ENCODE measurements around the gene HMOX1. TPM values are rescaled to one million over a fixed set of nuclear protein-coding genes. Genes with fewer than 3 reads are reported as not detected.

HMOX1 gene
- total RNA-seq, 4 donors from 2014 or later, result 1.00 to 172 (median 42.7) TPM

DNA sequence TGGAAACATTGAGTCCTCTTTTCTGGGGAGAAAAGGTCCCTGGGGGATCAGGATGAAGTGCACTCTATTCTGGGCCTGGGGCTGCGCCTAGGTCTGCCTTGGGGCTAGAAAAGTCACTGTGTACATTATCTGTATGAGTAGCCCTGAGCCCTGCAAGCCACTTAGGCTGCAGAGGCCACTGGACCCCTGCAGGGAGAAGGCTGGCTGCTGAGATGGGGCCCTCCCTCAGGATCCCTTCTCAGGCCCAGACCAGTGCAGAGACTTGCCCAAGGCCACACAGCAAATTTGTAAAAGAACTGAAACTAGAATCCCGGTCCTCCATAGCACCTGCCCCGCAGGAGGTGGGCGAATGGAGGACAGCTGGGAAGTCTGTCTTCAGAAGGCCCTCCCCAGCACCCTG lies 26.8 kb upstream of the HMOX1 start:
- in situ Hi-C loops (cut with MboI; ENCODE audit: low pct_ligation_motif_present in 1 of 4, low pct_unique_long_range_greater_than_20kb in 1 of 4, low sequenced_read_pairs in 3 of 4), result loop anchor here in 2 of 4 donors (5.0 to 10.0 kb wide), 4 partner anchors 51 to 771 kb away; partner anchors contain the start of gene MCM5 (in 1 of the 2)
- TF ChIP-seq EP300 (IDR thresholded peaks at IDR 0.05; ENCODE audit: low read depth), result no peak
- TF ChIP-seq, protein P1, sequence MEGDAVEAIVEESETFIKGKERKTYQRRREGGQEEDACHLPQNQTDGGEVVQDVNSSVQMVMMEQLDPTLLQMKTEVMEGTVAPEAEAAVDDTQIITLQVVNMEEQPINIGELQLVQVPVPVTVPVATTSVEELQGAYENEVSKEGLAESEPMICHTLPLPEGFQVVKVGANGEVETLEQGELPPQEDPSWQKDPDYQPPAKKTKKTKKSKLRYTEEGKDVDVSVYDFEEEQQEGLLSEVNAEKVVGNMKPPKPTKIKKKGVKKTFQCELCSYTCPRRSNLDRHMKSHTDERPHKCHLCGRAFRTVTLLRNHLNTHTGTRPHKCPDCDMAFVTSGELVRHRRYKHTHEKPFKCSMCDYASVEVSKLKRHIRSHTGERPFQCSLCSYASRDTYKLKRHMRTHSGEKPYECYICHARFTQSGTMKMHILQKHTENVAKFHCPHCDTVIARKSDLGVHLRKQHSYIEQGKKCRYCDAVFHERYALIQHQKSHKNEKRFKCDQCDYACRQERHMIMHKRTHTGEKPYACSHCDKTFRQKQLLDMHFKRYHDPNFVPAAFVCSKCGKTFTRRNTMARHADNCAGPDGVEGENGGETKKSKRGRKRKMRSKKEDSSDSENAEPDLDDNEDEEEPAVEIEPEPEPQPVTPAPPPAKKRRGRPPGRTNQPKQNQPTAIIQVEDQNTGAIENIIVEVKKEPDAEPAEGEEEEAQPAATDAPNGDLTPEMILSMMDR (IDR thresholded peaks at IDR 0.05), result no peak
- TF ChIP-seq POLR2A (IDR thresholded peaks at IDR 0.05), result no peak
- no peak for TF ChIP-seq POLR2AphosphoS5 (IDR thresholded peaks at IDR 0.05)
- peaks cover 8 to 25% (median 19%) of the 10 kb centered on the region in 4 donors for H3K4me1 ChIP-seq

DNA sequence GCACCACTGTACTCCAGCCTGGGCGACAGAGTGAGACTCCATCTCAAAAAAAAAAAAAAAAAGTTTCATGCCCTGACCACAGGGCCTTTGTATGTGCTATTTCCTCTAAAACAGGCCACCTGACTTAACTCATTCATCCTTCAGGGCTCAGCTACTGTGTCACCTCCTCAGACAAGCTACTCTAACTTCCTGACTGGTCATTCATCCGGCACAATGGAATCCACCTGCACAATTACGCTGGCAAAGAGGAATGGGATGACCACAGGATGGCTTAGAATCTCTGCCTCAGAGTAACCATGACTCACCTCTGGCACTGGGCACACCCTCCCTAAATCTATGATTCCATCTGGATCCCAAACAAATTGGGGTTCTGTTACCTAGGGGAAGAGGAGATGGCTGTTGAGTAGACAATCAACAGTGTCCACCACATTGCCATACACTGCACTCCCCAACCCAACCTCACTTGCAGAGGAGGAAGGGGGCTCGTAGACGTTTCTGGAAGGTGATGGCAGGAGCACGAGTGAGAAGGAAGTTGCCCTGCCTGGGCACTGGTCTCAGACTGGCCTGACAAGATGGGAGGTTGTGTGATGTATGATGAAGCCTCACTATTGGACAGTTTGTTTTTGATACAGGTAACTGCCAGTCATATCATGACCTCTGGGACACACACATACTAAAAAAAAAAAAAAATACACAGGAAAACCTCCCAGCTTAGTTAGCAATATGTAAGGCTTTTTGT lies 22.8 kb upstream of the HMOX1 start:
- no peak for TF ChIP-seq POLR2A (IDR thresholded peaks at IDR 0.05)
- no peak for TF ChIP-seq POLR2AphosphoS5 (IDR thresholded peaks at IDR 0.05)
- no peak for TF ChIP-seq EP300 (IDR thresholded peaks at IDR 0.05; ENCODE audit: low read depth)
- TF ChIP-seq, protein P1 (IDR thresholded peaks at IDR 0.05), result no peak
- intact Hi-C loops (cut with DNase I; ENCODE audit: low total_unique reads) (no loop called here), in situ Hi-C loops (cut with MboI; ENCODE audit: low pct_ligation_motif_present in 1 of 4, low pct_unique_long_range_greater_than_20kb in 1 of 4, low sequenced_read_pairs in 3 of 4) (loop anchor here in 1 of 4 donors (10.0 kb wide), 3 partner anchors 47 to 767 kb away; partner anchors contain the start of gene MCM5)
- Histone ChIP-seq H3K4me1 (peaks cover 0 to under 1% (median 0%) of the 10 kb centered on the region in 4 donors), H3K9me3 (no peaks in the 10 kb centered on the region), H3K27me3 (peaks cover 9% of the 10 kb centered on the region), H3K36me3 (no peaks in the 10 kb centered on the region), H3K4me3 (no peak overlapping the region), H3K27ac (no peak overlapping the region)
- DNase-seq, result no peak
- 60 to 73% methylated on average over 1 to 6 of the region's 6 CpGs for WGBS, 2 donors (ENCODE audit: low coverage in 1 of 2)

More for the DNA sequence above, 26.8 kb upstream of the HMOX1 start:
- Histone ChIP-seq H3K27me3 (no peaks in the 10 kb centered on the region), H3K4me3 (no peak overlapping the region), H3K9me3 (no peaks in the 10 kb centered on the region), H3K27ac (no peak overlapping the region), H3K36me3 (no peaks in the 10 kb centered on the region)
- intact Hi-C loops (cut with DNase I; ENCODE audit: low total_unique reads), result no loop called here
- DNase-seq, result no peak
- WGBS, 2 donors (ENCODE audit: low coverage in 1 of 2), result 100% methylated on average over 3 of the region's 4 CpGs; no CpG with 5 or more reads in 1 of the 2 donors

DNA sequence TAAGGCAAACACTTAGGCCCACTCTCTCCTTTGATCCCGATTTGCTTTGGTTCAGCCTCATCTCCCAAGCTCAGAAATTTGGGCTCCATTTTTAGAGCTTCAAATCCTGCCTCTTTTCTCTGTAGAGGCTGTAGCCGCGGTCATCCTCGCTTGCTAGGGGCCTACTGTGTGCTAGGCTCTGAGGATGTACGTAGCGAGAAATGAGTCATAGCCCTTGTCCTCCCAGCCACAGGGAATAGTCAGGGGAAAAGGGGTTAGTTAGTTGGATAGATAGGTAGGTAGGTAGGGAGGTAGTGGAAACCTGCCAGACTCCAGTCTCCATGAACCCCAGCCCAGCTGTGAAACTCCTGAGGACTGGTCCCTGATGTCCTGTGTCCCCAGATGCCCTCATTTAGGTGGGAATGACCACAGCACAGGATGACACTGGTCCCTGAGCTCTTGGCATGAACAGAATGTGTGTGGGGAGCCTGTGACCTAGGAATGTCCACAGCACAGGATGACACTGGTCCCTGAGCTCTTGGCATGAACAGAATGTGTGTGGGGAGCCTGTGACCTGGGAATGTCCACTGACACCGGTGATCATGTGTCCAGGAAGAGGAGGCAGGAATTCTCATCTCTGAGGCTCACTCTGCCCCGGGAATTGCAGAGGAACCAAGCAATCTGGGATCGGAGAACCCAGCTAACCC lies 21.4 kb upstream of the HMOX1 start:
- Histone ChIP-seq H3K4me1 (no peaks in the 10 kb centered on the region), H3K4me3 (no peak overlapping the region), H3K27me3 (peaks cover 9% of the 10 kb centered on the region), H3K27ac (no peak overlapping the region), H3K36me3 (no peaks in the 10 kb centered on the region), H3K9me3 (no peaks in the 10 kb centered on the region)
- intact Hi-C loops (cut with DNase I; ENCODE audit: low total_unique reads) (loop anchor here (10.0 kb wide), 1 partner anchor 985 kb away; no protein-coding TSS in a partner anchor), in situ Hi-C loops (cut with MboI; ENCODE audit: low pct_ligation_motif_present in 1 of 4, low pct_unique_long_range_greater_than_20kb in 1 of 4, low sequenced_read_pairs in 3 of 4) (loop anchor here in 1 of 4 donors (10.0 kb wide), 3 partner anchors 45 to 765 kb away; partner anchors contain the start of gene MCM5)
- 82 to 100% methylated on average over 4 to 9 of the region's 9 CpGs for whole genome bisulfite sequencing, 2 donors (ENCODE audit: low coverage in 1 of 2)
- no peak for DNase-seq
- TF ChIP-seq EP300 (IDR thresholded peaks at IDR 0.05; ENCODE audit: low read depth) (no peak), POLR2A (IDR thresholded peaks at IDR 0.05) (no peak), POLR2AphosphoS5 (IDR thresholded peaks at IDR 0.05) (no peak)
- TF ChIP-seq, protein P1 (IDR thresholded peaks at IDR 0.05), result no peak

DNA sequence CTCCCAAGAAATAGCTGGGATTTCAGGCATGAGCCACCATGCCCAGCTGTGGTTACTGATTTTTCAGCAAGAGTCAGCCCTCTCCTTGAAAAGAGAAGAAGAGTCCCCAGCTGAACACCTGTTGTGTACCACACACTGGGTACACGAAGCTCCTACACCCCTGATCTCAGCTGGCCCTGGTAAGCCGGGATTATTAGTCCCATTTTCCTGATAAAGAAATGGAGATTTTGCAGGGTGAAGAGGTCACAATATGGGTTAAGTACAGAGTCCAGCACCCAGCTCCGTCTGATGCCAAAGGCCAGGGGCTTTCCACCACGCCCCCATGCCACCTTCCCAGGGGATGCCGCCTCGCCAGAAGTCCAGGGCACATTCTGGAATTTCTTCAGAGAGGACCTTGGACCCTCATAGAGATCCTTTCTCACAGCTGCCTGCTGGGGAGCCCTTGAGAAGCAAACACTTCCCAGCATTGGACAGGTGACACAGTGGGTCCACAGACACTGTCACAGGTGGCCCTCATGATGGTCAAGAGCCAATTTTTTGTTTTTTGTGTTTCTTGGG lies 19.8 kb upstream of the HMOX1 start:
- Histone ChIP-seq H3K36me3 (no peaks in the 10 kb centered on the region), H3K4me3 (no peak overlapping the region), H3K27me3 (peaks cover 9% of the 10 kb centered on the region), H3K9me3 (no peaks in the 10 kb centered on the region), H3K27ac (no peak overlapping the region), H3K4me1 (no peaks in the 10 kb centered on the region)
- no peak for DNase-seq
- in situ Hi-C loops (cut with MboI; ENCODE audit: low pct_ligation_motif_present in 1 of 4, low pct_unique_long_range_greater_than_20kb in 1 of 4, low sequenced_read_pairs in 3 of 4) (no loop called here), intact Hi-C loops (cut with DNase I; ENCODE audit: low total_unique reads) (loop anchor here (10.0 kb wide), 1 partner anchor 986 kb away; no protein-coding TSS in a partner anchor)
- WGBS, 2 donors (ENCODE audit: low coverage in 1 of 2), result 45 to 50% methylated on average over 2 to 6 of the region's 6 CpGs
- TF ChIP-seq EP300 (IDR thresholded peaks at IDR 0.05; ENCODE audit: low read depth) (no peak), POLR2AphosphoS5 (IDR thresholded peaks at IDR 0.05) (no peak), POLR2A (IDR thresholded peaks at IDR 0.05) (no peak)
- TF ChIP-seq, protein P1 (IDR thresholded peaks at IDR 0.05), result no peak

Data from transverse colon (tissue), 4 donors.